ENCODE measurements around the gene ZNF335.

- TF ChIP-seq EZH2 (IDR thresholded peaks at IDR 0.05; ENCODE audit: insufficient read depth, poor library complexity, severe bottlenecking) (no peak), EZH2phosphoT487 (IDR thresholded peaks at IDR 0.05; ENCODE audit: insufficient read depth, low read depth) (no peak)
Measured at GRCh38 chr20:45946149-45946970, 25.6 kb downstream of the ZNF335 start.
